HCT116 (cell line): ENCODE data around the gene MACROD1. TPM values are rescaled to one million over a fixed set of nuclear protein-coding genes. Genes with fewer than 3 reads are reported as not detected.

Source experiments
- ATAC-seq: fragments of 200-7000 bp; cut with Tn5 transposase; 2 replicates; pipeline ENCODE4 v1.9.1; 2020; ENCODE audit warnings: mild to moderate bottlenecking, moderate library complexity
- BruUV-seq: library from RNA; stranded (reverse); fragments of 400-500 nt; replicated peaks from 2 replicates; lab custom pipeline; 2021; lab: Mats Ljungman, UMichigan
- CTCF ChIA-PET: fragments of 300-600 bp; sonication (Branson Sonifier 250); formaldehyde crosslinking; loops from one replicate; lab custom pipeline; 2021; ENCODE audit warnings: antibody characterized with exemption; lab: Charles Lee
- POLR2A ChIA-PET: fragments of 300-600, 350-600 bp; sonication (Branson Sonifier 250); formaldehyde crosslinking; loops from one replicate; lab custom pipeline; 2021; ENCODE audit warnings: antibody characterized with exemption; lab: Charles Lee
- RAD21 ChIA-PET, 2 experiments: fragments of 300-600 bp; sonication (Branson Sonifier 250); formaldehyde crosslinking; loops; one replicate each; lab custom pipeline; 2023; ENCODE audit warnings: low total read pairs in 2 of 2; ENCODE audit not compliant: uncharacterized antibody in 2 of 2, unreplicated experiment in 2 of 2, low non-redundant PET in 1 of 2; lab: Charles Lee
- DNase-seq: peaks from one replicate; pipeline ENCODE4 v3.0.0-alpha.2; 2010; ENCODE audit warnings: low read depth, low spot score
- H2AFZ ChIP-seq: fragments of 200-600 bp; shearing (Covaris generic), sonication (generic); 2 replicates; pipeline ENCODE4 v1.6.1; 2017; ENCODE audit warnings: low read depth, mixed run types, mixed read lengths, antibody characterized with exemption, low read length; ENCODE audit not compliant: poor library complexity, severe bottlenecking
- H3K27ac ChIP-seq: 2 replicates; pipeline ENCODE4 v1.5.1; 2012; ENCODE audit warnings: low read depth, low read length
- H3K27me3 ChIP-seq: fragments of 200-600 bp; sonication (generic); 2 replicates; pipeline ENCODE4 v1.6.1; 2016; ENCODE audit warnings: mixed run types, low read length, mixed read lengths; ENCODE audit not compliant: insufficient read depth
- H3K36me3 ChIP-seq, 2 experiments: fragments of 200-500 bp in 1 of 2; fragments of 200-600 bp in 1 of 2; sonication (Bioruptor generic) in 1 of 2; sonication (generic) in 1 of 2; 2 replicates each; pipeline versions ENCODE4 v1.5.1 to v1.6.1; 2014 to 2016; ENCODE audit warnings: low read length in 2 of 2, inconsistent platforms in 1 of 2, mixed read lengths in 1 of 2, mixed run types in 1 of 2; ENCODE audit not compliant: insufficient read depth in 2 of 2, control insufficient read depth in 1 of 2
- H3K4me1 ChIP-seq, 2 experiments: fragments of 200-600 bp in 1 of 2; sonication (generic) in 1 of 2; 2 replicates each; pipeline versions ENCODE4 v1.5.1 to v1.6.1; 2012 to 2017; ENCODE audit warnings: low read length in 2 of 2, inconsistent platforms in 1 of 2, mild to moderate bottlenecking in 1 of 2, mixed read lengths in 1 of 2, mixed run types in 1 of 2, moderate library complexity in 1 of 2; ENCODE audit not compliant: insufficient read depth in 2 of 2, control insufficient read depth in 1 of 2
- H3K4me2 ChIP-seq: fragments of 200-600 bp; sonication (generic); 2 replicates; pipeline ENCODE4 v1.6.1; 2017; ENCODE audit warnings: mixed run types, low read length, mixed read lengths
- H3K4me3 ChIP-seq, 2 experiments: fragments of 200-600 bp in 1 of 2; sonication (generic) in 1 of 2; replicated peaks in 1 of 2; 2 replicates each; pipeline ENCODE4 v1.5.1; 2011 to 2016; ENCODE audit warnings: low read length in 2 of 2, control low read depth in 1 of 2, low read depth in 1 of 2, mild to moderate bottlenecking in 1 of 2, mixed read lengths in 1 of 2, mixed run types in 1 of 2
- H3K79me2 ChIP-seq: fragments of 200-600 bp; sonication (generic); 2 replicates; pipeline ENCODE4 v1.6.1; 2017; ENCODE audit warnings: mild to moderate bottlenecking, mixed run types, low read length, moderate library complexity, mixed read lengths; ENCODE audit not compliant: insufficient read depth
- H3K9ac ChIP-seq: fragments of 200-600 bp; sonication (generic); 2 replicates; pipeline ENCODE4 v1.6.1; 2016; ENCODE audit warnings: low read length, mixed read lengths
- H3K9me2 ChIP-seq: fragments of 200-600 bp; sonication (generic), shearing (Covaris generic); 2 replicates; pipeline ENCODE4 v1.6.1; 2017; ENCODE audit warnings: mixed run types, mild to moderate bottlenecking, moderate library complexity; ENCODE audit not compliant: insufficient read depth
- H3K9me3 ChIP-seq, 2 experiments: fragments of 200-500 bp in 1 of 2; fragments of 200-600 bp in 1 of 2; sonication (Bioruptor generic) in 1 of 2; sonication (generic) in 1 of 2; 2 replicates each; pipeline ENCODE4 v1.6.1; 2014 to 2017; ENCODE audit warnings: low read length in 2 of 2, mixed read lengths in 2 of 2, inconsistent platforms in 1 of 2, low read depth in 1 of 2, mild to moderate bottlenecking in 1 of 2, mixed run types in 1 of 2, moderate library complexity in 1 of 2; ENCODE audit not compliant: control insufficient read depth in 1 of 2, insufficient read depth in 1 of 2
- H4K20me1 ChIP-seq: fragments of 200-600 bp; sonication (generic), shearing (Covaris generic); 2 replicates; pipeline ENCODE4 v1.6.1; 2017; ENCODE audit warnings: mixed run types, mild to moderate bottlenecking, moderate library complexity; ENCODE audit not compliant: insufficient read depth
- CBX3 ChIP-seq: IDR thresholded peaks from 2 replicates; pipeline ENCODE4 v1.6.1; 2012; ENCODE audit warnings: low read depth
- ELF1 ChIP-seq: IDR thresholded peaks from 2 replicates; pipeline ENCODE4 v1.6.1; 2012; ENCODE audit warnings: low read depth, borderline replicate concordance
- EZH2 ChIP-seq: fragments of 200-600 bp; sonication (generic); IDR thresholded peaks from 2 replicates; pipeline ENCODE4 v1.6.1; 2017; ENCODE audit warnings: antibody characterized with exemption, mixed run types
- FOSL1 ChIP-seq: IDR thresholded peaks from 2 replicates; pipeline ENCODE4 v1.6.1; 2012; ENCODE audit warnings: low read depth
- JUND ChIP-seq: IDR thresholded peaks from 2 replicates; pipeline ENCODE4 v1.6.1; 2012
- POLR2A ChIP-seq: IDR thresholded peaks from 2 replicates; pipeline ENCODE4 v1.7.0; 2011; ENCODE audit warnings: borderline replicate concordance; ENCODE audit not compliant: insufficient read depth, insufficient read length; ENCODE audit errors: extremely low read depth
- SIN3A ChIP-seq: IDR thresholded peaks from 2 replicates; pipeline ENCODE4 v1.6.1; 2012; ENCODE audit warnings: low read depth
- SP1 ChIP-seq: IDR thresholded peaks from 2 replicates; pipeline ENCODE4 v1.6.1; 2012; ENCODE audit warnings: low read depth
- TCF7L2 ChIP-seq: IDR thresholded peaks from 2 replicates; pipeline ENCODE4 v1.7.0; 2011; ENCODE audit warnings: borderline replicate concordance, inconsistent platforms; ENCODE audit not compliant: insufficient read depth, insufficient read length; ENCODE audit errors: extremely low read depth
- YY1 ChIP-seq: IDR thresholded peaks from 2 replicates; pipeline ENCODE4 v1.6.1; 2011; ENCODE audit warnings: low read length, low read depth, moderate library complexity, mild to moderate bottlenecking; ENCODE audit not compliant: insufficient replicate concordance; ENCODE audit errors: extremely low read depth
- ZFX ChIP-seq: fragments of 450-650 bp; IDR thresholded peaks from 2 replicates; pipeline ENCODE4 v1.6.1; 2017
- ZNF274 ChIP-seq: fragments of 200-500 bp; sonication (Bioruptor generic); IDR thresholded peaks from 2 replicates; pipeline ENCODE4 v1.6.1; 2014; ENCODE audit warnings: mild to moderate bottlenecking, low read depth, low read length, inconsistent platforms
- intact Hi-C: fragments of 100-400 bp; cut with micrococcal nuclease; formaldehyde crosslinking; loops from 2 replicates; pipeline ENCODE4 v1.10.0; 2022
- total RNA-seq: library from RNA; stranded (reverse); gene quantifications from one replicate; pipeline ENCODE4 v1.2.1, GENCODE V29; 2021; ENCODE audit not compliant: unreplicated experiment
- TF ChIP-seq, protein P1 (sequence below), 3 experiments: fragments of 200-600 bp in 1 of 3; sonication (generic) in 1 of 3; IDR thresholded peaks in 2 of 3; conservative IDR thresholded peaks in 1 of 3; 2 replicates each; pipeline ENCODE4 v1.5.1; 2012 to 2017; ENCODE audit warnings: low read depth in 2 of 3, low read length in 2 of 3, antibody characterized with exemption in 1 of 3, borderline replicate concordance in 1 of 3, control low read depth in 1 of 3, mild to moderate bottlenecking in 1 of 3, mixed read lengths in 1 of 3, mixed run types in 1 of 3, moderate library complexity in 1 of 3; ENCODE audit not compliant: insufficient read depth in 1 of 3

The MACROD1 gene
- total RNA-seq, 1 experiment from 2014 or later = 61.1 TPM

DNA sequence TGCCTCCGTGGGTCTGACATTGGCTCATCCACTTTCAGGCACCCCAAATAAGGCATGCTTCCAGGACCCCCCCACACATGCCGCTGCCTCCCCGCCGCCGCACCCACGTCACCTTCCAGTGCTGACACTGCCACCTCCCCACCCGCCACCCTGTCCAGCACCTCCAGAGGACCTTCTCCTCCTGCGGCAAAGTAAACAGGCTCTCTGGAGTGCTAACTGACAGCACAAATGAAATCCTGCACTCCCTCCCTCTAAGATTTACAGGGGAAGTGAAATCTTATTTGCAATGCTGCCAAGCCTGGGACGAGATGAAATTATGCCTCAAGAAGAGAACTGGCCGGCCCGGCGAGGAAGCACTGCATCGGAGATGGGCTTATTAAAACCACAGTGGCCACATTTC is 35.3 kb downstream of the MACROD1 start:
- DNase-seq = no peak
- Histone ChIP-seq H3K27ac (no peak overlapping the region), H3K9ac (no peak overlapping the region)
- TF ChIP-seq, protein P1, sequence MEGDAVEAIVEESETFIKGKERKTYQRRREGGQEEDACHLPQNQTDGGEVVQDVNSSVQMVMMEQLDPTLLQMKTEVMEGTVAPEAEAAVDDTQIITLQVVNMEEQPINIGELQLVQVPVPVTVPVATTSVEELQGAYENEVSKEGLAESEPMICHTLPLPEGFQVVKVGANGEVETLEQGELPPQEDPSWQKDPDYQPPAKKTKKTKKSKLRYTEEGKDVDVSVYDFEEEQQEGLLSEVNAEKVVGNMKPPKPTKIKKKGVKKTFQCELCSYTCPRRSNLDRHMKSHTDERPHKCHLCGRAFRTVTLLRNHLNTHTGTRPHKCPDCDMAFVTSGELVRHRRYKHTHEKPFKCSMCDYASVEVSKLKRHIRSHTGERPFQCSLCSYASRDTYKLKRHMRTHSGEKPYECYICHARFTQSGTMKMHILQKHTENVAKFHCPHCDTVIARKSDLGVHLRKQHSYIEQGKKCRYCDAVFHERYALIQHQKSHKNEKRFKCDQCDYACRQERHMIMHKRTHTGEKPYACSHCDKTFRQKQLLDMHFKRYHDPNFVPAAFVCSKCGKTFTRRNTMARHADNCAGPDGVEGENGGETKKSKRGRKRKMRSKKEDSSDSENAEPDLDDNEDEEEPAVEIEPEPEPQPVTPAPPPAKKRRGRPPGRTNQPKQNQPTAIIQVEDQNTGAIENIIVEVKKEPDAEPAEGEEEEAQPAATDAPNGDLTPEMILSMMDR (IDR thresholded peaks at IDR 0.05 in 2 of 3, conservative IDR thresholded peaks at IDR 0.05 in 1 of 3; ENCODE audit: borderline replicate concordance in 1 of 3, insufficient read depth in 1 of 3, low read depth in 2 of 3, low read length in 2 of 3) = no peak
- TF ChIP-seq ZFX (no peak), FOSL1 (no peak), ELF1 (no peak), TCF7L2 (no peak), YY1 (no peak), JUND (no peak), EZH2 (no peak), CBX3 (no peak), SP1 (no peak), POLR2A (no peak), SIN3A (no peak), ZNF274 (no peak)
- TF ChIP-seq, all 23 proteins: peak for 0
- Histone ChIP-seq H3K9me3 (no peaks in the 10 kb centered on the region), H3K36me3 (no peaks in the 10 kb centered on the region), H3K4me3 (no peak overlapping the region), H2AFZ (no peak overlapping the region), H3K4me2 (no peak overlapping the region), H3K79me2 (no peaks in the 10 kb centered on the region), H3K27me3 (no peaks in the 10 kb centered on the region), H3K4me1 (no peaks in the 10 kb centered on the region), H4K20me1 (no peaks in the 10 kb centered on the region), H3K9me2 (no peaks in the 10 kb centered on the region)
- RAD21 ChIA-PET = no interaction called here
- ATAC-seq = no peak
- POLR2A ChIA-PET = no interaction called here
- CTCF ChIA-PET = no interaction called here
- intact Hi-C loops = no loop called here
- no TSS peak for BruUV-seq
